H1 (cell line): ENCODE data around the gene CAMK2D. TPM values are rescaled to one million over a fixed set of nuclear protein-coding genes. Genes with fewer than 3 reads are reported as not detected.

Source experiments
- CTCF ChIA-PET: fragments of 300-600 bp; sonication (Branson Sonifier 250); formaldehyde crosslinking; loops from one replicate; lab custom pipeline; 2021; ENCODE audit not compliant: partially characterized antibody; lab: Charles Lee
- POLR2A ChIA-PET: fragments of 300-600 bp; sonication (Branson Sonifier 250); formaldehyde crosslinking; loops from one replicate; lab custom pipeline; 2021; ENCODE audit warnings: inconsistent platforms; ENCODE audit not compliant: partially characterized antibody; lab: Charles Lee
- DNase-seq, 2 experiments: peaks; one replicate each; pipeline versions ENCODE4 v3.0.0 to v3.0.0-alpha.2; 2010 to 2022; ENCODE audit warnings: low spot score in 2 of 2, low read depth in 1 of 2, mixed read lengths in 1 of 2
- FAIRE-seq: peaks from 2 replicates; lab custom pipeline; 2011; peaks lifted over from hg19 to GRCh38; lab: Jason Lieb, UNC
- H2AFZ ChIP-seq: 2 replicates; pipeline ENCODE4 v1.8.1; 2012; ENCODE audit warnings: low read length, inconsistent platforms
- H2AK5ac ChIP-seq: 2 replicates; pipeline ENCODE4 v1.6.1; 2013; ENCODE audit warnings: low read depth, low read length
- H2BK120ac ChIP-seq: replicated peaks from 2 replicates; pipeline ENCODE3; 2013; ENCODE audit warnings: low read depth, low read length, inconsistent platforms
- H2BK12ac ChIP-seq: 2 replicates; pipeline ENCODE4 v1.6.1; 2013; ENCODE audit warnings: low read depth, low read length
- H2BK15ac ChIP-seq: 2 replicates; pipeline ENCODE4 v1.6.1; 2013; ENCODE audit warnings: low read length
- H2BK20ac ChIP-seq: 2 replicates; pipeline ENCODE4 v1.6.1; 2013; ENCODE audit warnings: low read length
- H2BK5ac ChIP-seq: 2 replicates; pipeline ENCODE4 v1.6.1; 2013; ENCODE audit warnings: low read depth, low read length
- H3K14ac ChIP-seq: 2 replicates; pipeline ENCODE4 v1.6.1; 2013; ENCODE audit warnings: inconsistent platforms; ENCODE audit not compliant: insufficient read length
- H3K18ac ChIP-seq: 2 replicates; pipeline ENCODE4 v1.6.1; 2013; ENCODE audit warnings: low read length; ENCODE audit errors: extremely low read depth
- H3K23ac ChIP-seq: 2 replicates; pipeline ENCODE4 v1.6.1; 2013; ENCODE audit warnings: inconsistent platforms; ENCODE audit not compliant: insufficient read length
- H3K23me2 ChIP-seq: 2 replicates; pipeline ENCODE4 v1.6.1; 2013; ENCODE audit warnings: low read depth, low read length
- H3K27ac ChIP-seq: 2 replicates; pipeline ENCODE4 v1.6.1; 2011; ENCODE audit warnings: low read depth, low read length, inconsistent platforms
- H3K27me3 ChIP-seq, 4 experiments: replicated peaks in 1 of 4; 1 replicate in 1 of 4; 2 replicates in 3 of 4; pipeline versions ENCODE4 v1.6.1 to v1.8.1; 2011 to 2013; ENCODE audit warnings: low read length in 3 of 4, mild to moderate bottlenecking in 3 of 4, inconsistent platforms in 2 of 4, mixed read lengths in 2 of 4, moderate library complexity in 1 of 4; ENCODE audit not compliant: control insufficient read depth in 3 of 4, insufficient read depth in 3 of 4; ENCODE audit errors: extremely low read depth in 1 of 4
- H3K36me3 ChIP-seq, 4 experiments: 2 replicates each; pipeline versions ENCODE4 v1.6.1 to v1.8.1; 2011 to 2013; ENCODE audit warnings: mild to moderate bottlenecking in 4 of 4, low read length in 3 of 4, moderate library complexity in 2 of 4, control low read depth in 1 of 4, inconsistent platforms in 1 of 4; ENCODE audit not compliant: insufficient read depth in 4 of 4, control insufficient read depth in 2 of 4
- H3K4ac ChIP-seq: replicated peaks from 2 replicates; pipeline ENCODE3; 2013; ENCODE audit warnings: low read length, low read depth, mixed read lengths, inconsistent platforms; ENCODE audit not compliant: insufficient read length
- H3K4me1 ChIP-seq, 4 experiments: replicated peaks in 1 of 4; 1 replicate in 1 of 4; 2 replicates in 3 of 4; pipeline versions ENCODE4 v1.6.1 to v1.8.1; 2011 to 2013; ENCODE audit warnings: low read length in 3 of 4, inconsistent platforms in 2 of 4, mixed read lengths in 1 of 4; ENCODE audit not compliant: insufficient read depth in 4 of 4, control insufficient read depth in 3 of 4
- H3K4me2 ChIP-seq, 2 experiments: 2 replicates each; pipeline versions ENCODE4 v1.6.1 to v1.8.1; 2011 to 2013; ENCODE audit warnings: low read depth in 2 of 2, low read length in 2 of 2, control low read depth in 1 of 2, inconsistent platforms in 1 of 2, mild to moderate bottlenecking in 1 of 2; ENCODE audit not compliant: insufficient read depth in 1 of 2
- H3K4me3 ChIP-seq, 4 experiments: fragments of 200-600, 300-600 bp in 1 of 4; sonication (generic), shearing (Covaris generic), sonication (Bioruptor Twin) in 1 of 4; 2 replicates each; pipeline versions ENCODE4 v1.5.1 to v1.8.1; 2011 to 2016; ENCODE audit warnings: low read length in 4 of 4, low read depth in 3 of 4, control low read depth in 2 of 4, inconsistent platforms in 2 of 4, mild to moderate bottlenecking in 2 of 4, mixed read lengths in 1 of 4, moderate library complexity in 1 of 4; ENCODE audit not compliant: insufficient read depth in 2 of 4; ENCODE audit errors: extremely low read depth in 1 of 4
- H3K56ac ChIP-seq: replicated peaks from 2 replicates; pipeline ENCODE3; 2013; ENCODE audit warnings: low read depth, mild to moderate bottlenecking, mixed read lengths, low read length, inconsistent platforms; ENCODE audit not compliant: insufficient read length
- H3K79me1 ChIP-seq: 2 replicates; pipeline ENCODE4 v1.6.1; 2013; ENCODE audit warnings: low read depth, low read length, control low read depth
- H3K79me2 ChIP-seq, 2 experiments: 2 replicates each; pipeline versions ENCODE4 v1.6.1 to v1.8.1; 2012 to 2013; ENCODE audit warnings: low read length in 2 of 2, mild to moderate bottlenecking in 2 of 2, inconsistent platforms in 1 of 2; ENCODE audit not compliant: insufficient read depth in 2 of 2, control insufficient read depth in 1 of 2
- H3K9ac ChIP-seq, 4 experiments: replicated peaks in 1 of 4; 1 replicate in 1 of 4; 2 replicates in 3 of 4; pipeline versions ENCODE4 v1.6.1 to v1.8.1; 2011 to 2013; ENCODE audit warnings: low read depth in 3 of 4, low read length in 3 of 4, control low read depth in 2 of 4, mild to moderate bottlenecking in 2 of 4, moderate library complexity in 2 of 4, inconsistent platforms in 1 of 4; ENCODE audit errors: extremely low read depth in 1 of 4
- H3K9me3 ChIP-seq, 2 experiments: 2 replicates each; pipeline versions ENCODE4 v1.6.1 to v1.8.1; 2012 to 2013; ENCODE audit warnings: mild to moderate bottlenecking in 2 of 2, moderate library complexity in 2 of 2, control low read depth in 1 of 2, inconsistent platforms in 1 of 2, low read depth in 1 of 2, low read length in 1 of 2, mixed read lengths in 1 of 2; ENCODE audit not compliant: insufficient read depth in 2 of 2
- H4K20me1 ChIP-seq, 2 experiments: replicated peaks in 1 of 2; 2 replicates each; pipeline versions ENCODE3 to v1.8.1; 2011 to 2013; ENCODE audit warnings: inconsistent platforms in 2 of 2, low read length in 2 of 2, mild to moderate bottlenecking in 1 of 2; ENCODE audit not compliant: insufficient read depth in 2 of 2, control insufficient read depth in 1 of 2
- H4K5ac ChIP-seq: 2 replicates; pipeline ENCODE4 v1.6.1; 2013; ENCODE audit warnings: low read length, low read depth, mixed read lengths, inconsistent platforms; ENCODE audit not compliant: insufficient read length
- H4K8ac ChIP-seq: 2 replicates; pipeline ENCODE4 v1.8.0; 2013; ENCODE audit warnings: mild to moderate bottlenecking, moderate library complexity, low read length, inconsistent platforms; ENCODE audit not compliant: insufficient read depth; ENCODE audit errors: extremely low read depth
- H4K91ac ChIP-seq: replicated peaks from 2 replicates; pipeline ENCODE3; 2013; ENCODE audit warnings: low read length, mixed read lengths, inconsistent platforms; ENCODE audit not compliant: insufficient read length
- ATF2 ChIP-seq: IDR thresholded peaks from 2 replicates; pipeline ENCODE4 v1.6.1; 2012; ENCODE audit warnings: low read length, inconsistent platforms
- CHD2 ChIP-seq: IDR thresholded peaks from 2 replicates; pipeline ENCODE4 v1.6.1; 2012; ENCODE audit warnings: low read length, improper control_type of control experiment
- CTCF ChIP-seq, 3 experiments: IDR thresholded peaks; 1 replicate in 2 of 3; 2 replicates in 1 of 3; pipeline versions ENCODE4 v1.5.1 to v1.6.1; 2011; ENCODE audit warnings: low read length in 3 of 3, mild to moderate bottlenecking in 3 of 3, inconsistent platforms in 2 of 3, low read depth in 1 of 3, moderate library complexity in 1 of 3; ENCODE audit not compliant: insufficient read depth in 1 of 3; ENCODE audit errors: control extremely low read depth in 1 of 3
- EP300 ChIP-seq, 2 experiments: IDR thresholded peaks; 1 replicate in 1 of 2; 2 replicates in 1 of 2; pipeline ENCODE4 v1.6.1; 2011 to 2012; ENCODE audit warnings: low read depth in 2 of 2, low read length in 2 of 2, mild to moderate bottlenecking in 2 of 2, borderline replicate concordance in 1 of 2, inconsistent platforms in 1 of 2, moderate library complexity in 1 of 2
- EZH2 ChIP-seq: fragments of 200-600 bp; sonication (generic); IDR thresholded peaks from 2 replicates; pipeline ENCODE4 v1.7.1; 2012; ENCODE audit warnings: low read depth, mild to moderate bottlenecking, moderate library complexity, low read length, inconsistent platforms; ENCODE audit not compliant: severe bottlenecking
- MAFK ChIP-seq: IDR thresholded peaks from 2 replicates; pipeline ENCODE4 v1.6.1; 2012; ENCODE audit warnings: low read depth, mild to moderate bottlenecking, improper control_type of control experiment, low read length
- NANOG ChIP-seq: IDR thresholded peaks from 2 replicates; pipeline ENCODE4 v1.6.1; 2011; ENCODE audit warnings: low read length, low read depth, mild to moderate bottlenecking, inconsistent platforms; ENCODE audit not compliant: insufficient read depth, poor library complexity, severe bottlenecking
- POLR2A ChIP-seq, 2 experiments: IDR thresholded peaks; 1 replicate in 1 of 2; 2 replicates in 1 of 2; pipeline ENCODE4 v1.6.1; 2011; ENCODE audit warnings: low read depth in 2 of 2, low read length in 2 of 2, mild to moderate bottlenecking in 2 of 2; ENCODE audit errors: control extremely low read depth in 1 of 2
- WGBS, 2 experiments: shearing (Covaris generic) in 1 of 2; methylation state at CpG; one replicate each; pipeline versions ENCODE4 v1.1.6 to v1.1.7; 2013 to 2015; ENCODE audit warnings: low lambda C conversion rate in 2 of 2, mixed read lengths in 2 of 2, inconsistent platforms in 1 of 2, low coverage in 1 of 2, missing lambda C conversion rate in 1 of 2; ENCODE audit not compliant: insufficient replicate concordance in 2 of 2, insufficient coverage in 1 of 2, insufficient read length in 1 of 2; ENCODE audit errors: extremely low coverage in 1 of 2, missing lambda C conversion rate in 1 of 2; 5-methylcytosine and 5-hydroxymethylcytosine counted together
- polyA plus RNA-seq, 7 experiments: library from polyadenylated mRNA; depleted of rRNA in 3 of 7; stranded (reverse) in 5 of 7; unstranded in 2 of 7; fragments of >200 nt in 5 of 7; fragments of 200-250 nt in 2 of 7; gene quantifications; 1 replicate in 5 of 7; 2 replicates in 1 of 7; 4 replicates in 1 of 7; pipeline versions ENCODE4 v1.2.1 to v1.2.3, GENCODE V29; 2011 to 2013; ENCODE audit warnings: missing spikeins in 2 of 7, mixed read lengths in 2 of 7
- total RNA-seq: library from RNA; stranded (reverse); fragmentation: NEBNext Ultra II Directional; extraction: Animal tissue kit (Norgen Biotek cat#: 25700); gene quantifications from 2 replicates; pipeline ENCODE4 v1.2.1, GENCODE V29; 2021

CAMK2D gene
- total and polyA plus RNA-seq, 2 of the 8 experiments (the other 6 are each of a cell fraction or from before 2014, with no cell fraction given), result 3.2 to 7.0 TPM

- Histone ChIP-seq H3K9ac (no peak overlapping the region), H3K79me2 (no peaks in the 10 kb centered on the region), H4K91ac (no peak overlapping the region), H3K9me3 (no peaks in the 10 kb centered on the region), H2BK15ac (no peak overlapping the region), H2BK5ac (no peak overlapping the region), H3K4me3 (no peak overlapping the region), H4K8ac (no peak overlapping the region), H2BK20ac (no peak overlapping the region), H3K56ac (no peak overlapping the region), H3K14ac (no peak overlapping the region), H3K27ac (no peak overlapping the region), H3K79me1 (no peaks in the 10 kb centered on the region), H3K4me1 (peaks cover 0 to 12% (median 4%) of the 10 kb centered on the region in 4 experiments; a peak in 5 of 7 replicates), H3K23ac (no peak overlapping the region), H2BK12ac (no peak overlapping the region), H3K23me2 (no peaks in the 10 kb centered on the region), H4K20me1 (no peaks in the 10 kb centered on the region), H3K27me3 (no peaks in the 10 kb centered on the region), H4K5ac (no peak overlapping the region), H3K18ac (0 out of 2 replicates have a peak overlapping the region, but pooled peaks have one; percentile 6), H3K4me2 (no peak overlapping the region), H2AFZ (no peak overlapping the region), H2BK120ac (no peak overlapping the region), H3K36me3 (no peaks in the 10 kb centered on the region), H3K4ac (no peak overlapping the region), H2AK5ac (no peak overlapping the region)
- DNase-seq (no peak), FAIRE-seq (no peak)
- ChIA-PET POLR2A (no interaction called here), CTCF (interaction anchor here (1.1 kb wide), 1 partner anchor 12 kb away, joined by 3 read pairs; no protein-coding TSS in a partner anchor)
- 93% methylated on average over 4 of the region's 4 CpGs; no CpG with 5 or more reads in 1 of the 2 experiments for WGBS, 2 experiments
- TF ChIP-seq CTCF (IDR thresholded peaks at IDR 0.05; ENCODE audit: control extremely low read depth in 1 of 3, insufficient read depth in 1 of 3, low read depth in 1 of 3, low read length in 3 of 3) (no peak), EZH2 (no peak), EP300 (IDR thresholded peaks at IDR 0.05; ENCODE audit: borderline replicate concordance in 1 of 2, low read depth in 2 of 2, low read length in 2 of 2) (no peak), CHD2 (no peak), MAFK (no peak), POLR2A (IDR thresholded peaks at IDR 0.05; ENCODE audit: control extremely low read depth in 1 of 2, low read depth in 2 of 2, low read length in 2 of 2) (no peak), ATF2 (no peak), NANOG (no peak)
Observed at GRCh38 chr4:113471146-113471860, 290.2 kb downstream of the CAMK2D start.
